Fibroblast of lung (primary cell): Measurements from ENCODE around the gene ERAP2.

Experiments
- CTCF ChIP-seq, 2 donors: IDR thresholded peaks in 1 of 2; conservative IDR thresholded peaks in 1 of 2; 1 replicate in 1 of 2; 2 replicates in 1 of 2; pipeline ENCODE4 v1.5.1; 2011 to 2012; ENCODE audit warnings: low read length in 2 of 2, control low read depth in 1 of 2, inconsistent platforms in 1 of 2, low read depth in 1 of 2, mild to moderate bottlenecking in 1 of 2
- EZH2 ChIP-seq: IDR thresholded peaks from 2 replicates; pipeline ENCODE4 v1.5.1; 2012; ENCODE audit warnings: low read length, control low read depth, mild to moderate bottlenecking; ENCODE audit errors: missing control alignments

DNA sequence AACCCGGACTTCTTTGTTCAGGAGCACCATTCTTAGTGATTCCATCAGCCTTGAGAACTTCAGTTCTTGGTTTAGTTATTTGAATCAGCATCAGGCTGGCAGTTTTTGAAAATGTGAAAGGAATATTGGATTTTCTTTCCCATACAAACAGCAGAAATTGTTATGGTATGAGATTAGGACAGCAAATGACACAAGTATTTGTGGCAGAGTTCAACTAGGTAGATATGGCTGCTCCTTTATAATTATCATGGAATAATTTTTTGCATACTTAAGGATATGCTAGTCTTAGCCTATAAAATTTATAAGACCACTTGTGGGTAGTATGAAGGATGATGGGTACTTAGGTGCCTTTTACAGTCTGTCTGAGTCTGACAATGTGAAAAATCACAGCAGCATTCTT lies 25.5 kb downstream of the ERAP2 start:
- TF ChIP-seq CTCF (conservative IDR thresholded peaks at IDR 0.05 in 1 of 2, IDR thresholded peaks at IDR 0.05 in 1 of 2; ENCODE audit: low read depth in 1 of 2, low read length in 2 of 2) (no peak), EZH2 (no peak)
